Endothelial cell of umbilical vein (primary cell): ENCODE data around the gene WARS2.

Experiments used
- EZH2 ChIP-seq: IDR thresholded peaks from 2 replicates; pipeline ENCODE4 v1.6.1; 2012; ENCODE audit warnings: borderline replicate concordance, low read depth, mild to moderate bottlenecking, moderate library complexity, low read length, inconsistent platforms; ENCODE audit not compliant: severe bottlenecking
- GATA2 ChIP-seq: IDR thresholded peaks from 2 replicates; pipeline ENCODE4 v1.7.0; 2011; ENCODE audit warnings: low read depth, mild to moderate bottlenecking, moderate library complexity, mixed read lengths, low read length; ENCODE audit not compliant: insufficient read length, insufficient read depth
- POLR2A ChIP-seq: IDR thresholded peaks from 2 replicates; pipeline ENCODE4 v1.6.1; 2012; ENCODE audit warnings: low read depth, mild to moderate bottlenecking, control low read depth, low read length
- POLR2AphosphoS5 ChIP-seq: IDR thresholded peaks from 2 replicates; pipeline ENCODE4 v1.6.1; 2012; ENCODE audit warnings: low read depth, mild to moderate bottlenecking, control low read depth, low read length, moderate library complexity; ENCODE audit not compliant: insufficient read depth
- TF ChIP-seq, protein P1 (sequence below), 2 donors: IDR thresholded peaks; 1 replicate in 1 of 2; 2 replicates in 1 of 2; pipeline ENCODE4 v1.5.1; 2011; ENCODE audit warnings: low read length in 2 of 2, mild to moderate bottlenecking in 2 of 2, moderate library complexity in 2 of 2, control low read depth in 1 of 2, inconsistent platforms in 1 of 2, low read depth in 1 of 2; ENCODE audit not compliant: insufficient read depth in 1 of 2; ENCODE audit errors: extremely low read depth in 1 of 2

DNA sequence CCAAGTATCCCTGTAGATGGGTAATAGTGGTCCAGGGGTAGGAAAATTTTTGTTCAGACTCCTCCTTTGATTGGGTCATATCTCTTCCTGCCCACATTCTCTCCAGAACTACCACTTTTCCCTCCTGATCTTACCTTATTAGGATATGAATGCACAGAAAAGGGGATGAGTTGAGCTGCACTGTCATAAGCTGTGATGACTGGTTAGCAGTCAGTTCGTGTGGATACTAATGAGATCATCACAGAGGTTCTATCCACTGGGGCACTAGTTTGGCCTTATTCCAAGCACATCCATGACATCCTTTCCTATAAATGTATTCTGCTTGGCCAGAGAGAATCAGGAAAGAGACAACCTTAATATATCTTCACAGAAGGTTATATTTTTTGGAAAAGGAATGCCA, 130.3 kb downstream of the WARS2 start:
- TF ChIP-seq, protein P1, sequence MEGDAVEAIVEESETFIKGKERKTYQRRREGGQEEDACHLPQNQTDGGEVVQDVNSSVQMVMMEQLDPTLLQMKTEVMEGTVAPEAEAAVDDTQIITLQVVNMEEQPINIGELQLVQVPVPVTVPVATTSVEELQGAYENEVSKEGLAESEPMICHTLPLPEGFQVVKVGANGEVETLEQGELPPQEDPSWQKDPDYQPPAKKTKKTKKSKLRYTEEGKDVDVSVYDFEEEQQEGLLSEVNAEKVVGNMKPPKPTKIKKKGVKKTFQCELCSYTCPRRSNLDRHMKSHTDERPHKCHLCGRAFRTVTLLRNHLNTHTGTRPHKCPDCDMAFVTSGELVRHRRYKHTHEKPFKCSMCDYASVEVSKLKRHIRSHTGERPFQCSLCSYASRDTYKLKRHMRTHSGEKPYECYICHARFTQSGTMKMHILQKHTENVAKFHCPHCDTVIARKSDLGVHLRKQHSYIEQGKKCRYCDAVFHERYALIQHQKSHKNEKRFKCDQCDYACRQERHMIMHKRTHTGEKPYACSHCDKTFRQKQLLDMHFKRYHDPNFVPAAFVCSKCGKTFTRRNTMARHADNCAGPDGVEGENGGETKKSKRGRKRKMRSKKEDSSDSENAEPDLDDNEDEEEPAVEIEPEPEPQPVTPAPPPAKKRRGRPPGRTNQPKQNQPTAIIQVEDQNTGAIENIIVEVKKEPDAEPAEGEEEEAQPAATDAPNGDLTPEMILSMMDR (IDR thresholded peaks at IDR 0.05; ENCODE audit: extremely low read depth in 1 of 2, insufficient read depth in 1 of 2, low read depth in 1 of 2, low read length in 2 of 2) = no peak
- TF ChIP-seq EZH2 = peak; percentile 39
- no peak for TF ChIP-seq POLR2A
- no peak for TF ChIP-seq GATA2
- no peak for TF ChIP-seq POLR2AphosphoS5
